Uterus (tissue), 4 donors: ENCODE measurements around the gene PRRX1. TPM values are rescaled to one million over a fixed set of nuclear protein-coding genes. Genes with fewer than 3 reads are reported as not detected.

Experiments used
- DNase-seq, 2 donors: peaks; one replicate each; pipeline ENCODE4 v3.0.0-alpha.2; 2019 to 2020
- H3K27ac ChIP-seq, 2 donors: fragments of 200-600 bp; sonication (generic); 1 replicate in 1 of 2; 2 replicates in 1 of 2; pipeline ENCODE4 v1.5.1; 2016 to 2018
- H3K27me3 ChIP-seq, 2 donors: fragments of 200-600 bp; sonication (generic); one replicate each; pipeline ENCODE4 v1.5.1; 2018 to 2019; ENCODE audit warnings: control low read depth in 1 of 2
- H3K36me3 ChIP-seq, 2 donors: fragments of 200-600 bp; sonication (generic); one replicate each; pipeline ENCODE4 v1.5.1; 2019; ENCODE audit warnings: control low read depth in 1 of 2
- H3K4me1 ChIP-seq, 2 donors: fragments of 200-600 bp; sonication (generic); one replicate each; pipeline ENCODE4 v1.5.1; 2018 to 2019; ENCODE audit warnings: control low read depth in 1 of 2
- H3K4me3 ChIP-seq, 2 donors: fragments of 200-600 bp; sonication (generic); 1 replicate in 1 of 2; 2 replicates in 1 of 2; pipeline ENCODE4 v1.5.1; 2018 to 2019; ENCODE audit warnings: mild to moderate bottlenecking in 1 of 2
- H3K9me3 ChIP-seq, 2 donors: fragments of 200-600 bp; sonication (generic); one replicate each; pipeline ENCODE4 v1.5.1; 2019; ENCODE audit warnings: control low read depth in 1 of 2
- CTCF ChIP-seq, 4 experiments: fragments of 200-600 bp in 2 of 4; fragments of 450-650 bp in 2 of 4; sonication (generic) in 2 of 4; IDR thresholded peaks; one replicate each; pipeline ENCODE4 v1.5.1; 2016 to 2019; ENCODE audit warnings: antibody characterized with exemption in 4 of 4, mild to moderate bottlenecking in 2 of 4, moderate library complexity in 1 of 4
- POLR2A ChIP-seq, 2 donors: fragments of 450-650 bp; IDR thresholded peaks; one replicate each; pipeline ENCODE4 v1.6.1; 2016; ENCODE audit warnings: antibody characterized with exemption in 2 of 2, mild to moderate bottlenecking in 1 of 2, moderate library complexity in 1 of 2
- intact Hi-C: fragments of 100-400 bp; cut with DNase I; formaldehyde crosslinking; loops from one replicate; pipeline ENCODE4 v1.15.1; 2023; ENCODE audit warnings: low total_unique reads
- total RNA-seq, 4 donors: library from RNA; depleted of rRNA in 3 of 4; stranded (reverse); fragments of >200 nt in 3 of 4; gene quantifications; one replicate each; pipeline versions ENCODE4 v1.1.0 to v1.2.4, GENCODE V29; 2014 to 2023
- donor health status: DM: yes; HTN: yes; CAD: no.

Gene PRRX1
- total RNA-seq, 4 donors from 2014 or later = 36.4 to 179 (median 121) TPM

GRCh38 chr1:170663404-170664092, 383 bp upstream of the PRRX1 start:
- Histone ChIP-seq H3K4me1 (no peaks in the 10 kb centered on the region), H3K36me3 (no peaks in the 10 kb centered on the region), H3K4me3 (peak overlapping the region; percentile 68 to 88), H3K9me3 (no peaks in the 10 kb centered on the region), H3K27me3 (no peaks in the 10 kb centered on the region), H3K27ac (peak overlapping the region; percentile 95 to 99)
- peak; percentile 70 to 78 for DNase-seq
- TF ChIP-seq POLR2A (IDR thresholded peaks at IDR 0.05) (no peak), CTCF (IDR thresholded peaks at IDR 0.05) (no peak)
- intact Hi-C loops = no loop called here

- intact Hi-C loops = no loop called here
- Histone ChIP-seq H3K4me1 (no peaks in the 10 kb centered on the region), H3K27me3 (no peaks in the 10 kb centered on the region), H3K9me3 (no peaks in the 10 kb centered on the region), H3K27ac (peak overlapping the region; percentile 95 to 99), H3K4me3 (peak overlapping the region; percentile 68 to 88), H3K36me3 (no peaks in the 10 kb centered on the region)
- TF ChIP-seq POLR2A (IDR thresholded peaks at IDR 0.05) = peak in 1 of 2 donors; percentile 33
- TF ChIP-seq CTCF (IDR thresholded peaks at IDR 0.05) = peak in 1 of 4 experiments; percentile 17
- DNase-seq = peak; percentile 48 to 51
Measured at GRCh38 chr1:170664828-170665612, 1.1 kb downstream of the PRRX1 start.

- Histone ChIP-seq H3K27ac (peak overlapping the region; percentile 95 to 99), H3K9me3 (no peaks in the 10 kb centered on the region), H3K36me3 (no peaks in the 10 kb centered on the region), H3K4me1 (no peaks in the 10 kb centered on the region), H3K4me3 (peak overlapping the region; percentile 68 to 88), H3K27me3 (no peaks in the 10 kb centered on the region)
- peak; percentile 48 to 49 for DNase-seq
- intact Hi-C loops = no loop called here
- TF ChIP-seq CTCF (IDR thresholded peaks at IDR 0.05) (no peak), POLR2A (IDR thresholded peaks at IDR 0.05) (no peak)
Measured at GRCh38 chr1:170665629-170666028, 1.7 kb downstream of the PRRX1 start.

GRCh38 chr1:170666541-170667254, 2.8 kb downstream of the PRRX1 start:
- Histone ChIP-seq H3K36me3 (no peaks in the 10 kb centered on the region), H3K4me1 (peaks cover 0 to 3% of the 10 kb centered on the region in 2 donors), H3K27me3 (no peaks in the 10 kb centered on the region), H3K4me3 (peak overlapping the region; percentile 68 to 88), H3K9me3 (no peaks in the 10 kb centered on the region), H3K27ac (peak overlapping the region; percentile 95 to 99)
- intact Hi-C loops = no loop called here
- TF ChIP-seq POLR2A (IDR thresholded peaks at IDR 0.05) (peak in 1 of 2 donors; percentile 11), CTCF (IDR thresholded peaks at IDR 0.05) (no peak)
- peak; percentile 41 to 51 for DNase-seq
